ENCODE measurements around the gene TAPBP. TPM values are rescaled to one million over a fixed set of nuclear protein-coding genes. Genes with fewer than 3 reads are reported as not detected.

TAPBP gene
- total and polyA plus RNA-seq, 9 of the 15 experiments (the other 6 are each of a cell fraction or from before 2014, with no cell fraction given) = 5.6 to 74.0 (median 22.3) TPM

DNA sequence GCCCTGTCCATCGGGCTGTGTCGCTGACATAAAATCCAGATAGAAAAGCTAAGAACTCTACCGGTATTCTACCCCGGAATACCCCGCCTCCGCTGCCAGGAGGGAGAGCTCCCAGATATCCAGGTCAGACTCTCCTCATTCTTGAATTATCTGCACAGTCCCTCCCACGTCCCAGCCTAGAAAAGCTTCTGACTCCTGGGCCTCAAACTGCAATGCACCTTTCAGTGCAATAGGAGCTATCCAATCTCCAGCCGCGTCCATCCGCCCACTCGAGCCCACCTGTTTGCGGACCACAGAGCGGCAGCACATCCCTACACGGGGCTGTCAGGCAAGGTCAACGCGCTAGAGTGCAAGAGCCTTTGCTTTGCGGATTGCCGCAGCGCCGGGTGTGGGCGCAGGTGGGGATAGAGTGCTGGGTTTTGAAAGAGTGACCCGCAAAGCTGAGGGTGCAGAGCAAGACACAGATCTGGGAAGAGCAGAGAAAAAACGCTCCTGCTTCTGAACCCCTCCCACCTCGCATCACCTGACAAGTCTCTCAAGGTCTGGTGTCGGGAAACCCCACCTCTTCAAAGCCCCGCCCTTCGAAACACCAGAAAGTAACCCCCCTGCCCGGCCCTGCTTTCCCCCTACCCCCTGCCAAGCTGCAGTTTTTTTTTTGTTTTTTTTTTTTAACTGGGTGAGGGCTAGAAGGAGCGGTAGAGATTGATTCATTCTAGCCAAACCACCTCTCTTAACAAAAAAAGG is 1.3 kb downstream of the TAPBP start (continued):
- TF ChIP-seq, protein P1, sequence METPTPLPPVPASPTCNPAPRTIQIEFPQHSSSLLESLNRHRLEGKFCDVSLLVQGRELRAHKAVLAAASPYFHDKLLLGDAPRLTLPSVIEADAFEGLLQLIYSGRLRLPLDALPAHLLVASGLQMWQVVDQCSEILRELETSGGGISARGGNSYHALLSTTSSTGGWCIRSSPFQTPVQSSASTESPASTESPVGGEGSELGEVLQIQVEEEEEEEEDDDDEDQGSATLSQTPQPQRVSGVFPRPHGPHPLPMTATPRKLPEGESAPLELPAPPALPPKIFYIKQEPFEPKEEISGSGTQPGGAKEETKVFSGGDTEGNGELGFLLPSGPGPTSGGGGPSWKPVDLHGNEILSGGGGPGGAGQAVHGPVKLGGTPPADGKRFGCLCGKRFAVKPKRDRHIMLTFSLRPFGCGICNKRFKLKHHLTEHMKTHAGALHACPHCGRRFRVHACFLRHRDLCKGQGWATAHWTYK (CRISPR knock-in tag; IDR thresholded peaks at IDR 0.05) = peak; percentile 32; the same call in 1 of the 2 replicates
- TF ChIP-seq, protein P2, sequence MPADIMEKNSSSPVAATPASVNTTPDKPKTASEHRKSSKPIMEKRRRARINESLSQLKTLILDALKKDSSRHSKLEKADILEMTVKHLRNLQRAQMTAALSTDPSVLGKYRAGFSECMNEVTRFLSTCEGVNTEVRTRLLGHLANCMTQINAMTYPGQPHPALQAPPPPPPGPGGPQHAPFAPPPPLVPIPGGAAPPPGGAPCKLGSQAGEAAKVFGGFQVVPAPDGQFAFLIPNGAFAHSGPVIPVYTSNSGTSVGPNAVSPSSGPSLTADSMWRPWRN (IDR thresholded peaks at IDR 0.05; ENCODE audit: low read depth) = no peak
- TF ChIP-seq, protein P3, sequence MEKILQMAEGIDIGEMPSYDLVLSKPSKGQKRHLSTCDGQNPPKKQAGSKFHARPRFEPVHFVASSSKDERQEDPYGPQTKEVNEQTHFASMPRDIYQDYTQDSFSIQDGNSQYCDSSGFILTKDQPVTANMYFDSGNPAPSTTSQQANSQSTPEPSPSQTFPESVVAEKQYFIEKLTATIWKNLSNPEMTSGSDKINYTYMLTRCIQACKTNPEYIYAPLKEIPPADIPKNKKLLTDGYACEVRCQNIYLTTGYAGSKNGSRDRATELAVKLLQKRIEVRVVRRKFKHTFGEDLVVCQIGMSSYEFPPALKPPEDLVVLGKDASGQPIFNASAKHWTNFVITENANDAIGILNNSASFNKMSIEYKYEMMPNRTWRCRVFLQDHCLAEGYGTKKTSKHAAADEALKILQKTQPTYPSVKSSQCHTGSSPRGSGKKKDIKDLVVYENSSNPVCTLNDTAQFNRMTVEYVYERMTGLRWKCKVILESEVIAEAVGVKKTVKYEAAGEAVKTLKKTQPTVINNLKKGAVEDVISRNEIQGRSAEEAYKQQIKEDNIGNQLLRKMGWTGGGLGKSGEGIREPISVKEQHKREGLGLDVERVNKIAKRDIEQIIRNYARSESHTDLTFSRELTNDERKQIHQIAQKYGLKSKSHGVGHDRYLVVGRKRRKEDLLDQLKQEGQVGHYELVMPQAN (IDR thresholded peaks at IDR 0.05; ENCODE audit: borderline replicate concordance) = peak; percentile 51; the same call in 1 of the 2 replicates
- TF ChIP-seq BACH1 (tag; IDR thresholded peaks at IDR 0.05) = no peak
- TF ChIP-seq, protein P4, sequence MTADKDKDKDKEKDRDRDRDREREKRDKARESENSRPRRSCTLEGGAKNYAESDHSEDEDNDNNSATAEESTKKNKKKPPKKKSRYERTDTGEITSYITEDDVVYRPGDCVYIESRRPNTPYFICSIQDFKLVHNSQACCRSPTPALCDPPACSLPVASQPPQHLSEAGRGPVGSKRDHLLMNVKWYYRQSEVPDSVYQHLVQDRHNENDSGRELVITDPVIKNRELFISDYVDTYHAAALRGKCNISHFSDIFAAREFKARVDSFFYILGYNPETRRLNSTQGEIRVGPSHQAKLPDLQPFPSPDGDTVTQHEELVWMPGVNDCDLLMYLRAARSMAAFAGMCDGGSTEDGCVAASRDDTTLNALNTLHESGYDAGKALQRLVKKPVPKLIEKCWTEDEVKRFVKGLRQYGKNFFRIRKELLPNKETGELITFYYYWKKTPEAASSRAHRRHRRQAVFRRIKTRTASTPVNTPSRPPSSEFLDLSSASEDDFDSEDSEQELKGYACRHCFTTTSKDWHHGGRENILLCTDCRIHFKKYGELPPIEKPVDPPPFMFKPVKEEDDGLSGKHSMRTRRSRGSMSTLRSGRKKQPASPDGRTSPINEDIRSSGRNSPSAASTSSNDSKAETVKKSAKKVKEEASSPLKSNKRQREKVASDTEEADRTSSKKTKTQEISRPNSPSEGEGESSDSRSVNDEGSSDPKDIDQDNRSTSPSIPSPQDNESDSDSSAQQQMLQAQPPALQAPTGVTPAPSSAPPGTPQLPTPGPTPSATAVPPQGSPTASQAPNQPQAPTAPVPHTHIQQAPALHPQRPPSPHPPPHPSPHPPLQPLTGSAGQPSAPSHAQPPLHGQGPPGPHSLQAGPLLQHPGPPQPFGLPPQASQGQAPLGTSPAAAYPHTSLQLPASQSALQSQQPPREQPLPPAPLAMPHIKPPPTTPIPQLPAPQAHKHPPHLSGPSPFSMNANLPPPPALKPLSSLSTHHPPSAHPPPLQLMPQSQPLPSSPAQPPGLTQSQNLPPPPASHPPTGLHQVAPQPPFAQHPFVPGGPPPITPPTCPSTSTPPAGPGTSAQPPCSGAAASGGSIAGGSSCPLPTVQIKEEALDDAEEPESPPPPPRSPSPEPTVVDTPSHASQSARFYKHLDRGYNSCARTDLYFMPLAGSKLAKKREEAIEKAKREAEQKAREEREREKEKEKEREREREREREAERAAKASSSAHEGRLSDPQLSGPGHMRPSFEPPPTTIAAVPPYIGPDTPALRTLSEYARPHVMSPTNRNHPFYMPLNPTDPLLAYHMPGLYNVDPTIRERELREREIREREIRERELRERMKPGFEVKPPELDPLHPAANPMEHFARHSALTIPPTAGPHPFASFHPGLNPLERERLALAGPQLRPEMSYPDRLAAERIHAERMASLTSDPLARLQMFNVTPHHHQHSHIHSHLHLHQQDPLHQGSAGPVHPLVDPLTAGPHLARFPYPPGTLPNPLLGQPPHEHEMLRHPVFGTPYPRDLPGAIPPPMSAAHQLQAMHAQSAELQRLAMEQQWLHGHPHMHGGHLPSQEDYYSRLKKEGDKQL (CRISPR knock-in tag; IDR thresholded peaks at IDR 0.05; ENCODE audit: borderline replicate concordance) = no peak
- TF ChIP-seq, protein P5, sequence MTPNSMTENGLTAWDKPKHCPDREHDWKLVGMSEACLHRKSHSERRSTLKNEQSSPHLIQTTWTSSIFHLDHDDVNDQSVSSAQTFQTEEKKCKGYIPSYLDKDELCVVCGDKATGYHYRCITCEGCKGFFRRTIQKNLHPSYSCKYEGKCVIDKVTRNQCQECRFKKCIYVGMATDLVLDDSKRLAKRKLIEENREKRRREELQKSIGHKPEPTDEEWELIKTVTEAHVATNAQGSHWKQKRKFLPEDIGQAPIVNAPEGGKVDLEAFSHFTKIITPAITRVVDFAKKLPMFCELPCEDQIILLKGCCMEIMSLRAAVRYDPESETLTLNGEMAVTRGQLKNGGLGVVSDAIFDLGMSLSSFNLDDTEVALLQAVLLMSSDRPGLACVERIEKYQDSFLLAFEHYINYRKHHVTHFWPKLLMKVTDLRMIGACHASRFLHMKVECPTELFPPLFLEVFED (CRISPR knock-in tag; conservative IDR thresholded peaks at IDR 0.05) = no peak
- TF ChIP-seq ZBED1 (IDR thresholded peaks at IDR 0.05) = peak; percentile 28; the same call in 1 of the 2 replicates
- no peak for TF ChIP-seq HOXB6 (CRISPR knock-in tag; IDR thresholded peaks at IDR 0.05; ENCODE audit: borderline replicate concordance)
- no peak for TF ChIP-seq FOXJ2 (tag; IDR thresholded peaks at IDR 0.05)

Measured in K562 (cell line).